ENCODE data around the gene CD44. TPM values are rescaled to one million over a fixed set of nuclear protein-coding genes. Genes with fewer than 3 reads are reported as not detected.

The CD44 gene
- polyA plus RNA-seq, 1 of the 3 experiments (the other 2 are of a cell fraction), result 457 TPM

GRCh38 chr11:35146711-35147110 is 7.7 kb downstream of the CD44 start:
- Histone ChIP-seq H3K9ac (no peak overlapping the region), H4K20me1 (ENCODE audit: insufficient read depth) (peaks cover 82% of the 10 kb centered on the region), H3K27ac (ENCODE audit: low read depth in 2 of 2, low read length in 1 of 2) (0 out of 4 replicates have a peak overlapping the region, but pooled peaks of 1 of the 2 experiments have one; percentile 29), H3K9me2 (no peaks in the 10 kb centered on the region), H2AFZ (ENCODE audit: low read depth) (no peak overlapping the region), H3K4me3 (ENCODE audit: low read depth in 2 of 2, low read length in 1 of 2) (no peak overlapping the region), H3K79me2 (ENCODE audit: insufficient read depth) (peaks cover 100% of the 10 kb centered on the region), H3F3A (replicated peaks; ENCODE audit: insufficient read depth) (peaks cover 41% of the 10 kb centered on the region), H3K4me2 (no peak overlapping the region), H3K36me3 (replicated peaks in 1 of 2; ENCODE audit: control insufficient read depth in 1 of 2, insufficient read depth in 2 of 2, low read length in 1 of 2) (peaks cover 0 to 37% of the 10 kb centered on the region in 2 experiments), H3K4me1 (ENCODE audit: control insufficient read depth in 1 of 2, insufficient read depth in 2 of 2, low read depth in 1 of 2, low read length in 1 of 2) (peaks cover 5 to 50% of the 10 kb centered on the region in 2 experiments; a peak in 3 of 4 replicates), H3K9me3 (no peaks in the 10 kb centered on the region), H3K27me3 (ENCODE audit: insufficient read depth) (no peaks in the 10 kb centered on the region)
- ChIA-PET CTCF (interaction anchor here (1.6 kb wide), 1 partner anchor 220 kb away, joined by 5 read pairs; no protein-coding TSS in a partner anchor), POLR2A (no interaction called here)
- 100% methylated on average over 2 of the region's 2 CpGs for WGBS (ENCODE audit: low lambda C conversion rate)
- no peak for DNase-seq
- TF ChIP-seq GABPA (IDR thresholded peaks at IDR 0.05; ENCODE audit: low read depth) (peak; percentile 38), FOXM1 (IDR thresholded peaks at IDR 0.05; ENCODE audit: low read depth) (no peak)

DNA sequence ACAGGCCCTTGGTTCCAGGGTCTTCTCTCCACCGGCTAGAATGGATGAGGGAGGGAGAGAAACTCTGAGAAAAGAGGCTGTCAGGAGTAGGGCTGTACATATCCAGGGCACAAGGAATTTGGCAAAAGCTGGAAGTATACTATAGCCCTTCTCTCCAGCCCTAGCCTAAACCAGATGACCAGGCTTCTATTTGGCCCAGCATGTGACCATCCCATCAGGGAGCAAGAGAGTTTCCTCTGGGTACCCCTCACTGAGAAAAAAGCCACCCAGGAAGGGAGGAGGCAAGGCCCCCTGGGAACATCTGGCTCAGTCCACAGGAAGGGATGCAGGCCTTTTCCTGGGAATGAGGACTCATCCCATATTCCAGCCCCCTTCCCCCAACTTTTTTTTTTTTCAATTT is 8.3 kb downstream of the CD44 start:
- no peak overlapping the region for H3K4me2 ChIP-seq
- H3K4me1 ChIP-seq (ENCODE audit: control insufficient read depth in 1 of 2, insufficient read depth in 2 of 2, low read depth in 1 of 2, low read length in 1 of 2), result peaks cover 5 to 50% of the 10 kb centered on the region in 2 experiments; a peak in 3 of 4 replicates
- H3F3A ChIP-seq (replicated peaks; ENCODE audit: insufficient read depth), result peaks cover 38% of the 10 kb centered on the region
- ChIA-PET POLR2A (no interaction called here), CTCF (interaction anchor here (1.6 kb wide), 1 partner anchor 221 kb away, joined by 5 read pairs; no protein-coding TSS in a partner anchor)
- no peaks in the 10 kb centered on the region for H3K9me2 ChIP-seq
- no peak overlapping the region for H2AFZ ChIP-seq (ENCODE audit: low read depth)
- no peak for TF ChIP-seq FOXM1 (IDR thresholded peaks at IDR 0.05; ENCODE audit: low read depth)
- no peak for TF ChIP-seq GABPA (IDR thresholded peaks at IDR 0.05; ENCODE audit: low read depth)
- TF ChIP-seq EZH2phosphoT487 (IDR thresholded peaks at IDR 0.05; ENCODE audit: borderline replicate concordance, low read depth), result no peak
- no peak for TF ChIP-seq YY1 (IDR thresholded peaks at IDR 0.05; ENCODE audit: low read depth)
- TF ChIP-seq, protein P1, sequence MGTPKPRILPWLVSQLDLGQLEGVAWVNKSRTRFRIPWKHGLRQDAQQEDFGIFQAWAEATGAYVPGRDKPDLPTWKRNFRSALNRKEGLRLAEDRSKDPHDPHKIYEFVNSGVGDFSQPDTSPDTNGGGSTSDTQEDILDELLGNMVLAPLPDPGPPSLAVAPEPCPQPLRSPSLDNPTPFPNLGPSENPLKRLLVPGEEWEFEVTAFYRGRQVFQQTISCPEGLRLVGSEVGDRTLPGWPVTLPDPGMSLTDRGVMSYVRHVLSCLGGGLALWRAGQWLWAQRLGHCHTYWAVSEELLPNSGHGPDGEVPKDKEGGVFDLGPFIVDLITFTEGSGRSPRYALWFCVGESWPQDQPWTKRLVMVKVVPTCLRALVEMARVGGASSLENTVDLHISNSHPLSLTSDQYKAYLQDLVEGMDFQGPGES (IDR thresholded peaks at IDR 0.05; ENCODE audit: low read depth, low read length), result no peak
- TF ChIP-seq RFX5 (IDR thresholded peaks at IDR 0.05; ENCODE audit: low read length), result no peak
- TF ChIP-seq EP300 (IDR thresholded peaks at IDR 0.05; ENCODE audit: borderline replicate concordance in 1 of 2, low read depth in 1 of 2, low read length in 1 of 2), result no peak
- TF ChIP-seq, protein P2, sequence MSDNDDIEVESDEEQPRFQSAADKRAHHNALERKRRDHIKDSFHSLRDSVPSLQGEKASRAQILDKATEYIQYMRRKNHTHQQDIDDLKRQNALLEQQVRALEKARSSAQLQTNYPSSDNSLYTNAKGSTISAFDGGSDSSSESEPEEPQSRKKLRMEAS (IDR thresholded peaks at IDR 0.05; ENCODE audit: low read depth), result no peak
- no peak for TF ChIP-seq RAD21 (IDR thresholded peaks at IDR 0.05; ENCODE audit: low read length)
- no peak for TF ChIP-seq MXI1 (IDR thresholded peaks at IDR 0.05; ENCODE audit: low read depth, low read length)
- no peak for TF ChIP-seq NRF1 (IDR thresholded peaks at IDR 0.05; ENCODE audit: low read depth, low read length)
- no peak for TF ChIP-seq FOXJ3 (CRISPR knock-in tag; IDR thresholded peaks at IDR 0.05)
- TF ChIP-seq POLR2AphosphoS5 (IDR thresholded peaks at IDR 0.05; ENCODE audit: low read depth, low read length), result no peak
- TF ChIP-seq NFIC (IDR thresholded peaks at IDR 0.05; ENCODE audit: borderline replicate concordance), result no peak
- peaks cover 0 to 40% of the 10 kb centered on the region in 2 experiments for H3K36me3 ChIP-seq (replicated peaks in 1 of 2; ENCODE audit: control insufficient read depth in 1 of 2, insufficient read depth in 2 of 2, low read length in 1 of 2)
- H3K9me3 ChIP-seq, result no peaks in the 10 kb centered on the region
- no peaks in the 10 kb centered on the region for H3K27me3 ChIP-seq (ENCODE audit: insufficient read depth)
- no peak overlapping the region for H3K4me3 ChIP-seq (ENCODE audit: low read depth in 2 of 2, low read length in 1 of 2)
- no peak for DNase-seq
- peaks cover 100% of the 10 kb centered on the region for H3K79me2 ChIP-seq (ENCODE audit: insufficient read depth)
- H3K27ac ChIP-seq (ENCODE audit: low read depth in 2 of 2, low read length in 1 of 2), result 0 out of 4 replicates have a peak overlapping the region, but pooled peaks of 1 of the 2 experiments have one; percentile 29
- H3K9ac ChIP-seq, result no peak overlapping the region
- WGBS (ENCODE audit: low lambda C conversion rate), result 92% methylated on average over 1 of the region's 1 CpG
- peaks cover 86% of the 10 kb centered on the region for H4K20me1 ChIP-seq (ENCODE audit: insufficient read depth)
